ENCODE measurements around the gene OPCML.

The OPCML gene

DNA sequence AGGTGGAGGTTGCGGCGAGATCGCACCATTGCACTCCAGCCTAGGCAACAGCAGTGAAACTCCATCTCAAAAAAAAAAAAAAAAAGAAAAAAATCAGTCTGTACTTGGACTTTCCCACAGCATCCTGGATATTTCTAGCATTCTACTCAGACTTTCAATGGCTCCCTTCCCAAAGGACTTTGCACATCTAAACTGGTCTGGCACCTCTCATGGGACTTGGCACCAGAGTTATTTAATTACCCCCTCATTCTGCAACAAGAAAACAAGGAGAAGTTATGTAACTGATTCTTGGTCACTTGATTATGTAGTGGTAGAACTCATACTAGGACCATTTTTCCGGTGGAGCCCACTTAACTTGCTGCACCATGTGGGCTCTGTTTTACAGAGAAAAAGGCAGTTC, 519.5 kb downstream of the OPCML start:
- CTCF ChIA-PET: no interaction called here
- POLR2A ChIA-PET: no interaction called here
- TF ChIP-seq, protein P1, sequence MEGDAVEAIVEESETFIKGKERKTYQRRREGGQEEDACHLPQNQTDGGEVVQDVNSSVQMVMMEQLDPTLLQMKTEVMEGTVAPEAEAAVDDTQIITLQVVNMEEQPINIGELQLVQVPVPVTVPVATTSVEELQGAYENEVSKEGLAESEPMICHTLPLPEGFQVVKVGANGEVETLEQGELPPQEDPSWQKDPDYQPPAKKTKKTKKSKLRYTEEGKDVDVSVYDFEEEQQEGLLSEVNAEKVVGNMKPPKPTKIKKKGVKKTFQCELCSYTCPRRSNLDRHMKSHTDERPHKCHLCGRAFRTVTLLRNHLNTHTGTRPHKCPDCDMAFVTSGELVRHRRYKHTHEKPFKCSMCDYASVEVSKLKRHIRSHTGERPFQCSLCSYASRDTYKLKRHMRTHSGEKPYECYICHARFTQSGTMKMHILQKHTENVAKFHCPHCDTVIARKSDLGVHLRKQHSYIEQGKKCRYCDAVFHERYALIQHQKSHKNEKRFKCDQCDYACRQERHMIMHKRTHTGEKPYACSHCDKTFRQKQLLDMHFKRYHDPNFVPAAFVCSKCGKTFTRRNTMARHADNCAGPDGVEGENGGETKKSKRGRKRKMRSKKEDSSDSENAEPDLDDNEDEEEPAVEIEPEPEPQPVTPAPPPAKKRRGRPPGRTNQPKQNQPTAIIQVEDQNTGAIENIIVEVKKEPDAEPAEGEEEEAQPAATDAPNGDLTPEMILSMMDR (IDR thresholded peaks at IDR 0.05; ENCODE audit: control extremely low read depth, extremely low read depth, low read depth, missing control alignments): no peak
- no peak for DNase-seq (ENCODE audit: extremely low spot score)

DNA sequence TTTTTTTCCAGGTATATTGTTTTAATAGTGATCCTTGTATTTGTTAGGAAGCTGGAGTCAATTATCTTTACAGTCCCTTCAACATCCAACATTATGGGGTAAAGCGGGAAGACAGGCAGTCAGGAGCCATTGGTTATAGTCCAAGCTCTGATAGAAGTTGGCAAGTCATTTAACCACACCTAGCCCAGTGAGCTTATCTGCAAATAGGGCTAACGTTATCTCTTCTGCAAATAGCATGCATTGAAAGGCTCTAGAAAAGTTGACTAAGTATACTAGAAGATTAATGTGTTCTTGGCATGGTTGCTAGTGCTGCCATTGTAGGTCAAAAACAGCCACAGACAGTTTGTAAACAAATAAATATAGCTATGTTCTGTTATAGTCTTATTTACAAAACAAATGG, 520.7 kb downstream of the OPCML start:
- POLR2A ChIA-PET: no interaction called here
- CTCF ChIA-PET: no interaction called here
- TF ChIP-seq, protein P1 (IDR thresholded peaks at IDR 0.05; ENCODE audit: control extremely low read depth, extremely low read depth, low read depth, missing control alignments): no peak
- DNase-seq (ENCODE audit: extremely low spot score): no peak

DNA sequence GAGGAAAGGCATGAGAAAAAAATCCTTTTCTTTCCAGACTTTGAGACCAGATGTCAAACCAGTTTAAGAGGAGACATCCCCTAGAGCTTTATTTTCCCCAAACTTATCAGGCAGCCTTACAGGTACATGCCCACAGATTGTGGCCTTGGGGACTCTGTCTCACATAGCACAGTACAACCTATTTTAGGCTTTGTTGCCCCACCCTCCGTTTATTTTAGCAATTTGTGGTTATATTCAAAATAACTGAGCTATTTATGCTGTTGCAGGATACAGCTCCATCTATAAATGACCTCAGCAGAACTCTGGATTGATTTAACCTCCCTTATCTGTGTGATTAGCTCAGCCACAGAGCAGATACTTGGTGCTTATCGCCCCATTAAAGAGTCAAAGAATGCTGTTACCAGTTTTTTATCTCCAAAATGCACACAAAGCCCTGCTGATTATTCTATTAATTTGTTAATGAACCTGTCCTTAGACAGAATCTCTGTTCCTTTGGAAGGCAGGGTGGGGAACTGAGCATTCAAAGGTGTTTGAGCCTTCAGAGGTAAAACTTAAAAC, 525.2 kb downstream of the OPCML start:
- ChIA-PET POLR2A (no interaction called here), CTCF (interaction anchor here (1.4 kb wide), 1 partner anchor 33 kb away, joined by 5 read pairs; no protein-coding TSS in a partner anchor)
- DNase-seq (ENCODE audit: extremely low spot score): no peak

DNA sequence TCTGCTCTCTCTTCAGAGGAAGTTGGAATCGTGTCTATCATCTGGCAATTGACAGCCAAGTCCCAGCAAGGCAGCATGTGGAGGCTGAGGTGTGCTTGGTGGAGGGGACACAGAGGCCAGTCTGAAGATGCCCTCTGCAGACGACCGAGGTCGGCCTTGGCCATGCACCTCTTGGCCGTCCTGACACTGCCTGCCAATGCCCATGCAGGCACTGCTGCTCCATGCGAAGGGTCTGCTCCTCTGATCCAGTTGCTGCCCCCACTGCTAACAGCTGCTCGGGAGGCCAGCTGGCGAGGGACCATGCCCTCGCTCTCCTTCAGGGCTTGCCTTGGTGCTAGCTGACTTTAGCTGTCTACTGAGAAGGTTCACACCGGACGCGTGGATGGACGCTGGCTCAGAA, 527.9 kb downstream of the OPCML start:
- DNase-seq (ENCODE audit: extremely low spot score): no peak
- ChIA-PET CTCF (interaction anchor here (1.9 kb wide), 1 partner anchor 14 kb away, joined by 4 read pairs; no protein-coding TSS in a partner anchor), POLR2A (no interaction called here)
- TF ChIP-seq, protein P1 (IDR thresholded peaks at IDR 0.05; ENCODE audit: control extremely low read depth, extremely low read depth, low read depth, missing control alignments): no peak

More for the DNA sequence above, 525.2 kb downstream of the OPCML start:
- TF ChIP-seq, protein P1 (IDR thresholded peaks at IDR 0.05; ENCODE audit: control extremely low read depth, extremely low read depth, low read depth, missing control alignments): no peak

DNA sequence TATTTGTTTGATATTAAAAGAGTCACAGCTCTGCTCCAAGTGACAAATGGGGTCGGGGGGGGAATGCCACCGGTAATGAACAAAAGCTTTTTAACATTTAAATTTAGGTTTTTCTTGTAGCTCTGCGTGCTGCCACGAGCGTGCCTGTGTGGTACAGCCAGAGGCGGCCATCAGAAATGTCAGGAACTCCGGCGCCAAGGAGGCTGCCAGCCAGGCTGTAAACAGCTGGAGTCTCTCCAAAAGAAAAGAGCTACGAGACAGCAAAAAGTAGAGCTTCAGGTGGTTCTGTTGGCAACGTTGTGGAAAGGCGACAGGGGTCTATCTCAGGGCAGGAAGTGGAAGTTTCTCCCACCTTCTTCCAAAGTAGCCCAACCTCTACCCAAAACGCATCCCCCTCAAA, 532.8 kb downstream of the OPCML start:
- ChIA-PET POLR2A (no interaction called here), CTCF (interaction anchor here (1.9 kb wide), 1 partner anchor 11 kb away, joined by 4 read pairs; no protein-coding TSS in a partner anchor)
- no peak for DNase-seq (ENCODE audit: extremely low spot score)
- TF ChIP-seq, protein P1 (IDR thresholded peaks at IDR 0.05; ENCODE audit: control extremely low read depth, extremely low read depth, low read depth, missing control alignments): no peak

DNA sequence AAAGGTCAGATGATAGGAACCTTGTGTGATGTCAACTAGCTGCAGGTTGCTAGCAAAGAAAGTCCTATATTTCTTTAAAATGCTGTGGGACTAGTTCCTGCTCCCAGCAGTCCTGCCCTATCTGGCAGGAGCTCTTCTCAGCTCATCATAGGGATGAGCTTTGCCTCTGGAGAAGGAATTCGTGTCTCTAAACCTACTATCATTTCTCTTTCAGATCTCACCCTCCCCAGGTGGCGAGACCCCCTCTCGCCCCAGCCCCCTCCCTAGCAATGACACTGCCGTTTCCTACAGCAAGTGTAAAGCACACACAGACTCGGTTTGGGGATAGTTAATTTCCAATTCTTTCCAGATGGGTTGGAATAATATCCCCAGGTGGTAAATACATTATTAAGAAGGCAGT, 533.3 kb downstream of the OPCML start:
- DNase-seq (ENCODE audit: extremely low spot score): no peak
- TF ChIP-seq, protein P1 (IDR thresholded peaks at IDR 0.05; ENCODE audit: control extremely low read depth, extremely low read depth, low read depth, missing control alignments): no peak
- POLR2A ChIA-PET: no interaction called here
- CTCF ChIA-PET: interaction anchor here (1.9 kb wide), 1 partner anchor 11 kb away, joined by 4 read pairs; no protein-coding TSS in a partner anchor
